ENCODE measurements around the gene TMEM37.

GRCh38 chr2:119483896-119484718 lies 52.5 kb downstream of the TMEM37 start:
- TF ChIP-seq CTCF (IDR thresholded peaks at IDR 0.05) (no peak), STAT6 (CRISPR knock-in tag; conservative IDR thresholded peaks at IDR 0.05; ENCODE audit: low read depth) (no peak), SP1 (CRISPR knock-in tag; conservative IDR thresholded peaks at IDR 0.05) (no peak), ESRRA (CRISPR knock-in tag; IDR thresholded peaks at IDR 0.05; ENCODE audit: borderline replicate concordance) (no peak), FOXP1 (CRISPR knock-in tag; IDR thresholded peaks at IDR 0.05; ENCODE audit: borderline replicate concordance) (no peak), USF2 (CRISPR knock-in tag; IDR thresholded peaks at IDR 0.05) (no peak), SMAD3 (CRISPR knock-in tag; IDR thresholded peaks at IDR 0.05; ENCODE audit: borderline replicate concordance) (no peak), AFF4 (CRISPR knock-in tag; IDR thresholded peaks at IDR 0.05; ENCODE audit: borderline replicate concordance) (no peak)

Measured in WTC11 (cell line).